GM13976 (cell line): ENCODE measurements around the gene ROBO1.

ENCODE experiments used
- DNase-seq: peaks from one replicate; pipeline ENCODE4 v3.0.0; 2012; ENCODE audit warnings: low spot score
- CTCF ChIP-seq: IDR thresholded peaks from 2 replicates; pipeline ENCODE4 v1.5.1; 2012; ENCODE audit warnings: borderline replicate concordance, mild to moderate bottlenecking; ENCODE audit not compliant: insufficient read depth; ENCODE audit errors: extremely low read depth, missing control alignments, control extremely low read depth
- in situ Hi-C: fragments of 300-500 bp; cut with MboI; formaldehyde crosslinking; loops from one replicate; pipeline ENCODE4 v1.12.0; 2022; ENCODE audit warnings: low sequenced_read_pairs, mixed read lengths, inconsistent platforms; ENCODE audit not compliant: unreplicated experiment

The ROBO1 gene

GRCh38 chr3:78992400-78992799 lies 775.4 kb downstream of the ROBO1 start:
- TF ChIP-seq CTCF, result no peak
- no peak for DNase-seq
- in situ Hi-C loops, result no loop called here

GRCh38 chr3:78991656-78992055 lies 776.1 kb downstream of the ROBO1 start:
- in situ Hi-C loops, result no loop called here
- TF ChIP-seq CTCF, result no peak
- no peak for DNase-seq

GRCh38 chr3:78990156-78990555 lies 777.6 kb downstream of the ROBO1 start:
- DNase-seq, result no peak
- TF ChIP-seq CTCF, result no peak
- in situ Hi-C loops, result no loop called here

- in situ Hi-C loops, result no loop called here
- no peak for TF ChIP-seq CTCF
- DNase-seq, result no peak
These were observed 779.5 kb downstream of the ROBO1 start for GRCh38 chr3:78988324-78988723.

GRCh38 chr3:78986416-78987101 lies 781.2 kb downstream of the ROBO1 start:
- no peak for DNase-seq
- no peak for TF ChIP-seq CTCF
- in situ Hi-C loops, result no loop called here

- in situ Hi-C loops, result no loop called here
- no peak for DNase-seq
- no peak for TF ChIP-seq CTCF
These were observed 781.8 kb downstream of the ROBO1 start for GRCh38 chr3:78985981-78986380.
